Kidney (tissue), 14 donors: Measurements from ENCODE around the gene EGFL7. TPM values are rescaled to one million over a fixed set of nuclear protein-coding genes. Genes with fewer than 3 reads are reported as not detected.
A peak's percentile ranks its signal among the peaks of the same experiment; 100 is the strongest.

Experiments
- DNase-seq, 5 donors: peaks; one replicate each; pipeline ENCODE4 v3.0.0-alpha.2; 2013 to 2020
- FAIRE-seq: peaks from 2 replicates; lab custom pipeline; 2012; peaks lifted over from hg19 to GRCh38; lab: Jason Lieb, UNC
- H3K27ac ChIP-seq, 2 donors: one replicate each; pipeline ENCODE4 v1.7.0; 2013; ENCODE audit warnings: low read depth in 2 of 2, low read length in 2 of 2, inconsistent platforms in 1 of 2
- H3K27me3 ChIP-seq: one replicate; pipeline ENCODE4 v1.7.1; 2013; ENCODE audit warnings: low read length, inconsistent platforms; ENCODE audit not compliant: control insufficient read depth, insufficient read depth
- H3K36me3 ChIP-seq, 3 donors: one replicate each; pipeline versions ENCODE4 v1.7.0 to v1.7.1; 2013; ENCODE audit warnings: low read length in 3 of 3, control low read depth in 1 of 3, inconsistent platforms in 1 of 3; ENCODE audit not compliant: insufficient read depth in 3 of 3, control insufficient read depth in 2 of 3
- H3K4me1 ChIP-seq, 3 donors: one replicate each; pipeline versions ENCODE4 v1.7.0 to v1.7.1; 2013; ENCODE audit warnings: low read length in 3 of 3, inconsistent platforms in 1 of 3, low read depth in 1 of 3; ENCODE audit not compliant: control insufficient read depth in 2 of 3, insufficient read depth in 2 of 3
- H3K4me3 ChIP-seq, 3 donors: one replicate each; pipeline versions ENCODE4 v1.7.0 to v1.8.1; 2013; ENCODE audit warnings: low read length in 3 of 3, control low read depth in 1 of 3, inconsistent platforms in 1 of 3
- H3K9ac ChIP-seq, 3 donors: one replicate each; pipeline versions ENCODE4 v1.7.0 to v1.7.1; 2013; ENCODE audit warnings: low read length in 3 of 3, control low read depth in 1 of 3, inconsistent platforms in 1 of 3
- H3K9me3 ChIP-seq, 3 donors: one replicate each; pipeline versions ENCODE4 v1.7.0 to v1.7.1; 2013; ENCODE audit warnings: low read length in 3 of 3, control low read depth in 1 of 3, inconsistent platforms in 1 of 3; ENCODE audit not compliant: control insufficient read depth in 2 of 3, insufficient read depth in 1 of 3
- CTCF ChIP-seq: IDR thresholded peaks from 3 replicates; pipeline ENCODE4 v1.5.1; 2012; ENCODE audit warnings: mild to moderate bottlenecking, moderate library complexity, borderline replicate concordance; ENCODE audit not compliant: insufficient read depth; ENCODE audit errors: extremely low read depth
- intact Hi-C: fragments of 100-400 bp; cut with DNase I; formaldehyde crosslinking; loops from one replicate; pipeline ENCODE4 v1.11.1; 2022
- polyA plus RNA-seq: library from polyadenylated mRNA; stranded (reverse); fragments of 350-450 nt; fragmentation: Illumina TruSeq; extraction: RNeasy Lipid Tissue Mini Kit (QIAGEN cat#74804); gene quantifications from one replicate; pipeline ENCODE4 v1.2.3, GENCODE V29; 2014; ENCODE audit warnings: low read depth, low replicate concordance; ENCODE audit not compliant: insufficient read depth
- total RNA-seq: library from RNA; stranded (reverse); fragmentation: NEBNext Ultra II Directional; extraction: Animal tissue kit (Norgen Biotek cat#: 25700); gene quantifications from one replicate; pipeline ENCODE4 v1.2.1, GENCODE V29; 2021
- donor health status: control.
- donor health status: control.
- donor health status: control.
- donor health status: control.
- donor health status: control.
- donor health status: DM: yes; HTN: yes; CAD: no.
- donor health status: Normal renal cell carcinoma (clear cell type).

EGFL7 gene
- total and polyA plus RNA-seq, 2 donors from 2014 or later = 137 to 140 TPM

DNA sequence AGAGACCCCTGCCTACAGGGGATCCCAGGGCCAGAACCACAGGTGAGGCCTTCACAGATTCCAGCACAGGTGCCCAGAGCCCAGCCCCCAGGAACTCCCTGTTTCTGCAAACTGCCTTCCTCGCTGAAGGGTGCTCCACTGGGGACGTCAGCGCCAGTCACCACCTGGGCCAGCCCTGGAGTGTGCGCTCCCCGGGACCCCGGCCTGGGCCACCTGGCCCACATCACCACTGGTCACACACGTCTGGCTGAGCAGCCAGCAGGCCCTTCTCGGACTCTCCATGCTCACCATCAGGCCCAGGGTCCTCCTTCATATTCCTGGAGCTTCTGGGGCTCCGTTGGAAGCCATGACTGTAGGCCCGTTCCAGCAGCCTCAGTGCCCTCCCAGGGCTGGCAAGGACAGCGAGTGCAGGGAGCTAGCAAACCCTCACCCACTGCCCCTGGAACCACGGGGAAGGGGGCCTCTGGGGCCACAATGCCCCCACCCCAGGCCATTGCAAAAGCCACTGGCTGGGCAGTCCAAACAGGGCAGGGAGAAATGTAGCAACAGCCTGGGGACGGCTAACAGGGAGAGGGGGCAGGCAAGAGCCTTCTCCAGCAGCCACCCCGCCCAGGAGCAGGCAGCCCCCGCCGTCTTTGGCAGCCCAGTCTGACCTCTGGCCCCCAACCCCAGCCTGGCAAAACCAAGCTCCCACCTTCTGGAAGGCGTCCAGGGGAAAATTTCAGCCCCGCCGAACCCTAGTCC, 23.2 kb downstream of the EGFL7 start:
- Histone ChIP-seq H3K27ac (no peak overlapping the region), H3K27me3 (no peaks in the 10 kb centered on the region), H3K9ac (peak overlapping the region in 2 of 3 donors; percentile 37 to 67), H3K4me1 (peaks cover 0 to 29% (median 0%) of the 10 kb centered on the region in 3 donors), H3K4me3 (peak overlapping the region in 2 of 3 donors; percentile 55 to 69), H3K36me3 (no peaks in the 10 kb centered on the region), H3K9me3 (no peaks in the 10 kb centered on the region)
- DNase-seq (peak in 1 of 5 donors; percentile 68), FAIRE-seq (no peak)
- TF ChIP-seq CTCF = no peak
- intact Hi-C loops = no loop called here

DNA sequence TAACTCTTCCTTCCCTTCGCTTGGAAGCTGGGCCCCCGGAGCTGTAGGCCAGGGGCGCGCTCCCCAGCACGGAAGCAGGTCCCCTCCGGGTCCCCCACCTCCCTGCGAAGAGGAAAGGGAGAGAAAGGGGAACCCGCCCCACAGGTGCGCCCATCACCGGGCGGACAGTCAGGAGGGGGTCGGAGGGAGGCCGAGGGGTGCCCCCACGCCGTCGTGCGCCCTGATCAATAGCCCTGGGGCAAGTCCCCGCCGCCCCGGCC, 23.7 kb downstream of the EGFL7 start:
- peaks cover 0 to 34% (median 0%) of the 10 kb centered on the region in 3 donors for H3K4me1 ChIP-seq
- intact Hi-C loops = no loop called here
- H3K36me3 ChIP-seq = no peaks in the 10 kb centered on the region
- peak overlapping the region in 2 of 3 donors; percentile 37 to 67 for H3K9ac ChIP-seq
- H3K27ac ChIP-seq = peak overlapping the region in 1 of 2 donors; percentile 74
- H3K4me3 ChIP-seq = peak overlapping the region in 2 of 3 donors; percentile 55 to 69
- TF ChIP-seq CTCF = no peak
- no peak for FAIRE-seq
- DNase-seq = no peak
- H3K9me3 ChIP-seq = no peaks in the 10 kb centered on the region
- no peaks in the 10 kb centered on the region for H3K27me3 ChIP-seq

DNA sequence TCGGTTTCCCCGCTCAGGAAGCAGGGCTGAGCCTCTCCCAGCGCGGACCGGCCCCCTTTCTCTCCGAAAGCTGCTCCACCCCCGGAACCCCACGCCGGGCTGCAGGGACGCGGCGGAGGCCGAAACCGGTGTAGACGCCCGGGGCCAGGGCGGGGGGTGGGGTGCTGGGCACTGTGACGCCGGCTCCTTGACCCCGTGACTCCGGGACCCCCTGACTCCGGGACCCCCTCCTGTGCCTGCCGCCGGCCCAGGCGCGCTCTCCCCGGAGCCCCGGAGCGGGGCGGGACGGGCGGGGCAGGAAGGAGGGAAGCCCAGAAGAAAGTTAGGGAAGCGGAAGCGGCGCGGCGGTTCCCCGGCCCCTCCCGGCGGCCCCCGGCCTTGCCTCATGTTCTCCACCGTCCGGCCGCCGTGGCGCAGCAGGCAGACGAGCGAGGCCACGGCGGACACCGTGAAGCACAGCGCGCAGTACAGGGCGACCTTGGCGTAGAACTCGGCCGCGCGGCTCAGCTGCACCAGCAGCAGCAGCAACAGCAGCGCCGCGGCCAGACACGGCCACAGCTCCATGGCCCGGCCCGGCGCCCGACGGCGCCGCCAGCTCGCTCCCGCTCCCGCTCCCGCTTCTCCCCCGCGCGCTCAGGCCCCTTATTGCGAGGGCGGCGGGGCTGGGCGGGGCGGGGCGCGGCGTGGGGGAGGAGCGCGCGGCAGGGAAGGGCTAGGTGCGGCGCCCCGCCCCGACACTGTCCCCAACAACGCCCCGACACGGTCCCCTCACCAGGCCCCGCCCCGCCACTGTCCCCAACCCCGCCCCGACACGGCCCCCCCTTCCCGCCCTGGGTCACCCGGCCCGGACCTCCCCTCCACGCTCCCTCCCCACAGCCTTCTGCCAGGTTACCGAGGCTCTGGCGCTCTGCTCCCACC, 24.3 kb downstream of the EGFL7 start, which contains the start of gene AGPAT2:
AGPAT2 (minus strand) TSS at position 664 of the 918 bp plus-strand sequence; CDS start at position 564, 100 bp downstream.
- DNase-seq (peak; percentile 75 to 95 (median 86)), FAIRE-seq (no peak)
- Histone ChIP-seq H3K9ac (peak within 1 kb of the TSS in 2 of 3 donors; percentile 48 to 67), H3K9me3 (no peaks in the 10 kb centered on the region), H3K36me3 (no peaks in the 10 kb centered on the region), H3K4me1 (peaks cover 0 to 35% (median 0%) of the 10 kb centered on the region in 3 donors), H3K27ac (peak within 1 kb of the TSS; percentile 74 to 77), H3K4me3 (peak within 1 kb of the TSS; percentile 7 to 69 (median 55)), H3K27me3 (no peaks in the 10 kb centered on the region)
- intact Hi-C loops = no loop called here
- no peak for TF ChIP-seq CTCF
